GM12875 (cell line): ENCODE data around the gene LILRA5.

ENCODE experiments used
- H3K4me3 ChIP-seq: one replicate; pipeline ENCODE4 v1.5.1; 2011; ENCODE audit warnings: low read depth, low read length, control low read depth
- TF ChIP-seq, protein P1 (sequence below): IDR thresholded peaks from 2 replicates; pipeline ENCODE4 v1.5.1; 2011; ENCODE audit warnings: low read depth, mild to moderate bottlenecking, control low read depth, inconsistent platforms, low read length, moderate library complexity, borderline replicate concordance; ENCODE audit not compliant: insufficient read depth

LILRA5 gene

DNA sequence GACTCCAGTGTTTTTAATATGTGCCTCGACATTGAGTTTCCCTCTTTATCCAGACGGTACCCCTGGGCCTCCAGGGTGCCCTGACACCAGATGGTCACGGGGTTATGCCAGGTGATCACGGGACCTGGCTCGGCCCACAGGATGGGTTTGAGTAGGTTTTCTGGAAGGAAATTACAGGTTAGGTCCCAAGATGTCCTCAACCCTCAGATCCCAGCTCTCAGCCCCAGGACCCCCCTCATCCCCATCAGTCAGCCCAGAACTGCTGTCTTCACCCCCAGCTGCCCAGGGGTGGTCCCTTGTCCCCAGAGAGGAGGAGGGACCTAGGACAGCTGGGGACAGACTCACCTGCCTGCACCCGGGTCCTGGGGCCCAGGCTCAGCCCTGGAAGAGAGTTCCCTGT lies 25.6 kb upstream of the LILRA5 start:
- TF ChIP-seq, protein P1, sequence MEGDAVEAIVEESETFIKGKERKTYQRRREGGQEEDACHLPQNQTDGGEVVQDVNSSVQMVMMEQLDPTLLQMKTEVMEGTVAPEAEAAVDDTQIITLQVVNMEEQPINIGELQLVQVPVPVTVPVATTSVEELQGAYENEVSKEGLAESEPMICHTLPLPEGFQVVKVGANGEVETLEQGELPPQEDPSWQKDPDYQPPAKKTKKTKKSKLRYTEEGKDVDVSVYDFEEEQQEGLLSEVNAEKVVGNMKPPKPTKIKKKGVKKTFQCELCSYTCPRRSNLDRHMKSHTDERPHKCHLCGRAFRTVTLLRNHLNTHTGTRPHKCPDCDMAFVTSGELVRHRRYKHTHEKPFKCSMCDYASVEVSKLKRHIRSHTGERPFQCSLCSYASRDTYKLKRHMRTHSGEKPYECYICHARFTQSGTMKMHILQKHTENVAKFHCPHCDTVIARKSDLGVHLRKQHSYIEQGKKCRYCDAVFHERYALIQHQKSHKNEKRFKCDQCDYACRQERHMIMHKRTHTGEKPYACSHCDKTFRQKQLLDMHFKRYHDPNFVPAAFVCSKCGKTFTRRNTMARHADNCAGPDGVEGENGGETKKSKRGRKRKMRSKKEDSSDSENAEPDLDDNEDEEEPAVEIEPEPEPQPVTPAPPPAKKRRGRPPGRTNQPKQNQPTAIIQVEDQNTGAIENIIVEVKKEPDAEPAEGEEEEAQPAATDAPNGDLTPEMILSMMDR = no peak
- H3K4me3 ChIP-seq = no peak overlapping the region

DNA sequence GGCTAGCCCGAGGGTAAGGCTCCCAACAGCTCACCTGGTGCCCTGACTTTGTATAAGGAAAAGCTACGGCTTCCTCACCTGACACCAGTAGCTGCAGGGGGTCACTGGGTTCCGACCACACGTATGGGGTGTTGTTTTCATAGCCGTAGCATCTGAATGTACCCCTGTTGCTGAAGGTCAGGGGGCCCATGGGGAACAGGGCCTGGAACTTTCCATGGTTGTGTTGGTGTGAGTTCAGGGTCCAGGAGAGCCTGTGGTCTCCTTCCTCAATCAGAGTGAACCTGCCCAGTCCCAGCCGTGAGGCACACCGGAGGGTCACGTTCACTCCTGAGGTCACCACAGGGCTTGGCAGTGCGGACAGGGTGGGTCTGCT lies 24.9 kb upstream of the LILRA5 start:
- H3K4me3 ChIP-seq = no peak overlapping the region
- TF ChIP-seq, protein P1 = no peak

DNA sequence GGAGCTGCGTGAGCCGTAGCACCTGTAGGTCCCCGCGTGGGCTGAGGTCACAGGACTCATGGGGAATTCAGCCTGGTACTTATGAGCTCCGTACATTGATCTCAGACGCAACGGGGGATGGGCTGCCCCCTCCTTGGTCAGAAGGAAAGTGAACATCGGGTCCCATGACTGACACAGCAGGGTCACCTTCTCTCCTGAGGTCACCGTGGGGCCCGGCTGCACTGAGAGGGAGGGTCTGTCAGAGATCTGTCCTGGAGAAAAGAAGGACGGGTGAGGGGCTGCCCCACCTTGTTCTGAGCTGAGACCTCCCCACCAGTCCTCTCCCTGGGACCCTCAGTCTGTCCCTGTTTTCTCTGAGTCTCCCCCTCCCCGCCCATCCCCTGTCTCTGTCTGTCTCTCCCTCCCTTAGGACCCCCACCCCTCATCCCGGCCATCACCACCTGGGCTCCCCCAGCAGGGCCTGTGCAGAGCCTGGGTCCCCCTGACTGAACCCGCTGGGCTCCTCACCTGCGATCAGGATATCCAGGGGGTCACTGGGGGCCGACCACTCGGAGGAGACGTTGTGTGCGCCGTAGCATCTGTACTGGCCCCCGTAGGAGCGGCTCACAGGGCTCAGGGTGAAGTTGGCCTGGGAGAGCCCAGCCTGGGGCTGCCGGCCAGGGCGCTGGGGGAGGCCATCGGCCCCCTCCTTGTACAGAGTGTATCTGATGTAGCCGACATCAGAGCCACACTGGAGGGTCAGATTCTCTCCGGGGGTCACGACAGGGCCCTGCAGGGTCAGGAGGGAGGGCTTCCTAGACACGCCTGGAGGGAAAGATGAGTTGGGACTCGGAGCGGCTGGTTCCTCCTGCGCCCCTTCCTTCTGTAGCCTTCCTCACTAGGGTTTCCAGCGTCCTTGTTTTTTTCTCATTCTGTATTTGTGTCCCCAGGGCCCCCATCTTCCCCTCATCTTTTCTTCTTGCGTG lies 24.2 kb upstream of the LILRA5 start:
- no peak overlapping the region for H3K4me3 ChIP-seq
- TF ChIP-seq, protein P1 = no peak

DNA sequence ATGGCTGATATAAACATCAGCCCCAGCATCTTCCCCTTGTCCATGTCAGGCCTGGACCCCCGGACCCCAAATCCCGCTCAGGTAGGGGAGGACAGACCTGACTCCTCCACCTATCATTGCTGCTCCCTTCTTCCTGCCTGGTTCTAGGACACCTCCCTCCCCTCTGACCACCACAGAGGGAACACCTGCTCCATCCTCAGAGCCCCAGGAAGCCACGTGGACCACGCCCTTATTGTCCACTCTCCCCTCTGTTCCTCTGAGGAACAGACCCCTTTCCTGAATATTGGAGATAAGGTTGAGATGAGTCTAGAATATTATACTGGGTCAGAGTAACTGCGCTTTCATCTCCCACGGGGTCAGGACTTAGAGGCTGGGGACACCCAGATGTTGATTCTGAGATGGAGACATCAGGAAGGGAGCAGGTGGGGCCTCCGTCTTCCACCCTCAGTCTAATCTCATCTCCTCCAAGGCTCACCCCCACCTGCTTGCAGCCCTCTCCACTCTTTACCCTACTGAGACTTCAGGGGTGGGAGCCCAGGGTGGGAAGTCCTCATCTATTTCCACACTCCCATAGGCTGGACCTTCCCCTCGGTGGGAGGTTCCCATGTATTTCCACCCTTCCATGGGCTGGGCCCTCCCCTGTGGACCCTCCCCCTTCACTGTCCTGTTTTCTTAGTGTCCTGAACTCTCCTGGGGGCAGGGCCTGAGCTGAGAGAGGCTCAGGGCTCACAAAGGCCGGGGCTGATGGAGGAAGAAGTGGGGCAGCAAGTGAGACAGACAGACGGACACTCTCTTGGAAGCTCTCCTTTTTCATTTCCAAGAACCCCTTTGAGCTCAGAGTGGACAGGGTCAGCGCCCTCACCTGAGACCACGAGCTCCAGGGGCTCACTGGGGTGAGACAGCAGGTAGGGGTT lies 23.3 kb upstream of the LILRA5 start:
- H3K4me3 ChIP-seq = no peak overlapping the region
- TF ChIP-seq, protein P1 = no peak

- TF ChIP-seq, protein P1 = no peak
- H3K4me3 ChIP-seq = no peak overlapping the region
Observed at GRCh38 chr19:54335164-54335563, 22.2 kb upstream of the LILRA5 start.

- no peak overlapping the region for H3K4me3 ChIP-seq
Observed at GRCh38 chr19:54333586-54334298, 20.8 kb upstream of the LILRA5 start.

More at GRCh38 chr19:54333586-54334298, 20.8 kb upstream of the LILRA5 start:
- TF ChIP-seq, protein P1 = no peak
